Effector memory CD8-positive, alpha-beta T cell (primary cell): ENCODE results near the gene AGRP.

Experiments used
- ATAC-seq: fragments of 150-1000 bp; cut with Tn5 transposase; replicated peaks from 2 replicates; pipeline ENCODE4 v1.10.0; 2021; ENCODE audit warnings: mild to moderate bottlenecking, moderate library complexity
- DNase-seq, 3 experiments: peaks; one replicate each; pipeline ENCODE4 v3.0.0; 2021
- H3K27ac Mint-ChIP-seq, 2 donors: one replicate each; pipeline ENCODE4 v1.8.0; 2022; ENCODE audit warnings: mild to moderate bottlenecking in 2 of 2, mixed read lengths in 2 of 2, moderate library complexity in 2 of 2
- H3K27me3 Mint-ChIP-seq, 2 donors: one replicate each; pipeline ENCODE4 v1.8.0; 2022; ENCODE audit warnings: mixed read lengths in 2 of 2
- H3K36me3 Mint-ChIP-seq: one replicate; pipeline ENCODE4 v1.8.0; 2022; ENCODE audit warnings: mild to moderate bottlenecking, moderate library complexity, mixed read lengths; ENCODE audit not compliant: insufficient read depth
- H3K4me1 Mint-ChIP-seq, 2 donors: one replicate each; pipeline ENCODE4 v1.8.0; 2022; ENCODE audit warnings: low read depth in 2 of 2, mixed read lengths in 2 of 2
- H3K4me3 Mint-ChIP-seq, 2 donors: one replicate each; pipeline ENCODE4 v1.8.0; 2022; ENCODE audit warnings: mild to moderate bottlenecking in 2 of 2, mixed read lengths in 2 of 2, moderate library complexity in 2 of 2
- H3K9me3 Mint-ChIP-seq, 2 donors: one replicate each; pipeline ENCODE4 v1.8.0; 2022; ENCODE audit warnings: mixed read lengths in 2 of 2

The AGRP gene

DNA sequence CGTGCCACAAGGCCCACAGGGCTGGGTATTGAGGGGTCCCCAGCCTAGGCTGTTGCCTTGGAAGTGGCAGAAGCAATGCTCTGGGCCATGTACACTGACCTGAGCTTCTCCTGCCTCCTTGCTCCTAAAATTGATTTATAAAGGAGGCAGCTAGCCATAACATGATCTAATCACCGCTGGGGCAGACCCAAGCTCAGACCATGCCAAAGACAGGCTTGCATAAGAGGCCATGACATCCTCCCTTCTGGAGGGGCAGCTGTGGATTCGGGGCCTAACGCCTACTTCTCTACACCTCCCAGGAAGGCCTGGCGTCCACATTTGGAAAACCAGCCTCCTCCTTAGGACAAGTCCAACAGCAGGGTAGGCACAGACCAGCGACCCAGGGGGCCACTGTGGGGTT is 40.1 kb downstream of the AGRP start:
- ATAC-seq: no peak
- Mint-ChIP-seq H3K4me3 (no peak overlapping the region), H3K27ac (peak overlapping the region in 1 of 2 donors; percentile 37), H3K4me1 (peaks cover 4 to 22% of the 10 kb centered on the region in 2 donors), H3K36me3 (peaks cover 28% of the 10 kb centered on the region), H3K9me3 (no peaks in the 10 kb centered on the region), H3K27me3 (no peaks in the 10 kb centered on the region)
- DNase-seq: no peak

DNA sequence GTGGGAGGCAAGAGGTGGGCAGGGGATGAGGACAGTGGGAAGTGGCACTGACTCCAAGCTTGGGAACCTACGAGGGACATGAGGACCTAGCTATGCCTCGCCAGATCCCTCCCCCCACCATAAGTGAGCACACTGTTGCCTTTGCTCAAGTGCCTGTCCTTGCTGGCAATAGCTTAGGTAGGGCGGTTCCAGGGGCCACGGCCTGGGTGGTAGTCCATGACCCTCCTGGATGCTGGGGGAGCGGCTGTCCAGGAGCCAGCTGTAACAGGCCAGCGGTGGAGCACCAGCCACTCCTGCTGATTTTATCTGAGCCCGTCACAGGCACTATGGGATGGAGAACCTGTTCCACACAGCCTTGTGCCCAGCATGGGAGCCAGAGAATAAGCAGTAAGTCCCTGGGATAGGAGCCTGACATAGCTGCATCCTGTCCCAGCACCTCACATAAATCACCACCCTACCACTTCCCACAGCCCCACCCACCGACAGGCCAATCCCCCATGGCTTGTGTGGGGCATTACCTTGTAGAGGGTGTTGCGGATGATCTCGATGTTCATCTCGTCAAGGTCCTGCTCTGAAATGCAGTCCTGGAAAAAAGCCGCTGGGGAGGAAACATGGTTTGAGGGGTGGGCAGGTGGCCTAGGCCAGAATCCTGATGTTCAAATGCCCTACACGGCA is 40.6 kb downstream of the AGRP start:
- ATAC-seq (no peak), DNase-seq (no peak)

DNA sequence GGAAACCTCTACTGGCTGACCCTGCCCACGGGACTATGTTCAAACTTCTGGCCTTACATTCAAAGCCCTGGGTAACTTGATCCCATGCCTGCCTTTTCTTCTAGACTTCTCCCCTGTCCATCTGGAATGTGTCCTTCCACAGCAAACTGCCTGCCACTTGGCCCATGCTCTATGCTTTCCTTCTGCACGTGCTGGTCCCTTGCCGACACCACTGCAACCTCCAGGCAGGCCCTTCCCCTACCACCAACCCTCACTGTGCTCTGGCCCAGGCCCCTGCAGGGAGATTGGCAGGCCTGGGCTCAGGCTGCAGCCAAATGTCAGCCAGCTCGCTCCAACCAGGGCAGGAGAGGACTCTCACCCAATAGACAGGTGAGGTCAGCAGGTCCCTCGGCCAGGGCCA is 41.4 kb downstream of the AGRP start:
- ATAC-seq (no peak), DNase-seq (no peak)
- Mint-ChIP-seq H3K27me3 (no peaks in the 10 kb centered on the region), H3K9me3 (no peaks in the 10 kb centered on the region), H3K27ac (peak overlapping the region in 1 of 2 donors; percentile 26), H3K36me3 (peaks cover 26% of the 10 kb centered on the region), H3K4me1 (peaks cover 0 to 23% of the 10 kb centered on the region in 2 donors), H3K4me3 (no peak overlapping the region)

More for the DNA sequence above, 40.6 kb downstream of the AGRP start:
- H3K27me3 Mint-ChIP-seq: no peaks in the 10 kb centered on the region
- H3K9me3 Mint-ChIP-seq: no peaks in the 10 kb centered on the region
- H3K27ac Mint-ChIP-seq: no peak overlapping the region
- peaks cover 27% of the 10 kb centered on the region for H3K36me3 Mint-ChIP-seq
- H3K4me3 Mint-ChIP-seq: no peak overlapping the region
- H3K4me1 Mint-ChIP-seq: peaks cover 4 to 24% of the 10 kb centered on the region in 2 donors

DNA sequence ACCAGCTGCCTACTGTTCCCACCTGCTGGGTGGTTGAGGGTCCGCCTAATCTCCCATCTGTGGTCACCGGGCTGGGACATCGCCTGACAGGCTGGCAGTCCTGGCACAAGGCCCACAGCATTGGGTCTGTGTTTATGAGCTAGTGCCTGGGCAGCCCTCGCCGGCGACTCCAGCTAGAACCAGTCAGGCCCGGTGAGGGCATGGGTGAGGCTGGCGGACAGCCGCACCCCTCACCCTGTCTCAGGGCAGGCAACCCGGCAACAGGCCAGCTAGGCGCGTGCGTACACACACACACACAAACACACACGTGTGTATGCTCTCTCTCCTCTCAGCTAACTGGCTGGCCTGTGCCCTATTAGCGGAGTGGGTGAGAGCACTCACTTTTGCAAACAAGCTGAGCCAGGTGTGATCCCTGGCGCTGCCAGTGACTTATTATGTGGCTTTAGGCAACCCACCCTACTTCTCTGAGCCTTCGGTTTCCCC is 42.0 kb downstream of the AGRP start:
- Mint-ChIP-seq H3K36me3 (peaks cover 27% of the 10 kb centered on the region), H3K27ac (peak overlapping the region in 1 of 2 donors; percentile 26), H3K4me1 (peaks cover 0 to 20% of the 10 kb centered on the region in 2 donors), H3K9me3 (no peaks in the 10 kb centered on the region), H3K27me3 (no peaks in the 10 kb centered on the region), H3K4me3 (no peak overlapping the region)
- no peak for DNase-seq
- ATAC-seq: no peak

DNA sequence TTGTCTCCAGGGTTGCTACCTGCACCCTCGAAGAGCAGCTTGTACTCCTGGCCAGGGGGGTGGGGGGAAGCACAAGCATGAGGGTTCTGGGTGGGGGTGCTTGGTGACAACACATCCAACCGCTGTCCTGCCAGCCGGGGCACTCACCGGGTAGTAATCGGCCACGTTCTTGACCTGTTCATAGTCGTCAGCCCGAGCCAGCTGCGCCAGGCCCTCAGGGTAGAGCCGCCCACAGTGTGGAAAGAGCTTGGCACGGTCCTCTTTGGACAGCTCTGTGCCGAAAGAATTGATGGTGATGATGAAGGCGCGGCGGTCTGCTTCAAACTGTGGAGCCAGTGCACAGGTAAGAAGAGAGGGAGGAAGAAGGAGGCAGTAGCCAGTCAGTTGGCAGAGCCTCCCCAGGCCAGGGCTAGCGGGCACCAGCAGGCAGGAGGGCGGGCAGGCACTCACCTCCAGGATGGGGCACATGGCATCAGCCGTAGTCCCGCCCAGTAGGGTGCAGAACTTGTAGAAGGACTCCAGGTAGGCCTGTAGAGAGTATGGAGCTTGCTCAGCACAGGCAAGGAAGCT is 44.4 kb downstream of the AGRP start:
- H3K9me3 Mint-ChIP-seq: no peaks in the 10 kb centered on the region

DNA sequence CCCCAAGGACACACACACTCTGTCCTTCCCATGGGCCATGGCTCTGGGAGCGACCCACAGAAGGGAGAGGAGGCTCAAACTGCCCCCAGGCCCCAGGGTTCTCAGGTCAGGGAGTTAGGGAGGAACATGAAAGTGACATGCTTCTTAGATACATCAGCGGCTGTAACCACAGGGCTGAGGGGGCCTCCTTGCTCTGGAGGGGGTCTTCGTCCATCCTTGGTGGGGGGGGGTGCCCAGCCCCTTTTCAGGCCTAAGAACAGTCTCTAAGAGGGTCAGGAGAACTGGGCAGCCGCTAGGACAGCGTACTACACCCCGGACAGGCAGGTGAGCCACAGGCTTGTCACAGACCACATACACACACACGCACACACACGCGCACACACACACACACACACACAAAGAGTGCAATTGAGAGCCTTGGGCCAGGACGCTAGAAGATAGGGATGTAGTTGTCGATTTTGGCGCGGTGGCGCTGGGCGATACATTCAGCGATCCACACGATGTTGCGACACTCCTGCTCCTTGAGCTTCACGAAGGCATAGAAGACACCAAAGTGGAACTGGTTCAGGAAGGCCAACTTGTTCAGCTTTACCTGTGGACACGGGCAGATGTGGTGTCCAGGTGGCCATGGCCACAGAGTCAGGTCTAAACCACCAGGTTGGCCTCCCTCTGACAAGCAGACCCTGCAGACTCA is 45.1 kb downstream of the AGRP start:
- no peak overlapping the region for H3K4me3 Mint-ChIP-seq
- H3K27me3 Mint-ChIP-seq: no peaks in the 10 kb centered on the region
- DNase-seq (no peak), ATAC-seq (no peak)
- H3K36me3 Mint-ChIP-seq: peaks cover 25% of the 10 kb centered on the region
- H3K9me3 Mint-ChIP-seq: no peaks in the 10 kb centered on the region
- peaks cover 0 to 13% of the 10 kb centered on the region in 2 donors for H3K4me1 Mint-ChIP-seq
- peak overlapping the region; percentile 59 to 87 for H3K27ac Mint-ChIP-seq

More for the DNA sequence above, 44.4 kb downstream of the AGRP start:
- DNase-seq: no peak
- H3K27ac Mint-ChIP-seq: peak overlapping the region in 1 of 2 donors; percentile 11
- peaks cover 23% of the 10 kb centered on the region for H3K36me3 Mint-ChIP-seq
- ATAC-seq: no peak
- peaks cover 0 to 15% of the 10 kb centered on the region in 2 donors for H3K4me1 Mint-ChIP-seq
- no peak overlapping the region for H3K4me3 Mint-ChIP-seq
- no peaks in the 10 kb centered on the region for H3K27me3 Mint-ChIP-seq

DNA sequence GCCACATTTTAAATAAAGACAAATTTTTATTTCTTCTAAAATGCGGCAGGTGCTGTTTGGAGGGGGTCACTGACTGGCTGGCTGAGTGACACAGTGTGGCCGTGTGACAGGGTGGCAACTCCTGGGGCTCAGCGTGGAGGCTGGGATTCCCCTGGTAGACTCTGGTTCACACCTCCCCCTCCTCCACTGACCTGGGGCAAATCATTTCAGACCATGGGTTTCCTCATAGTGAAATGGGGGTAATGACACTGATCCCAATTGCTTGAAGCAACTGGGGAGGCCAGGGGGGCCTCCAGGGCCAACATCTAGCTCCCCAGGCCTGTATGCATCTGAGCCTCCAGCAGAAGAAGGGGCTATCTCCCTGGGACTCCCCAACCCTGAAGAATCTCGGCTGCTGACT is 45.8 kb downstream of the AGRP start:
- ATAC-seq (peak; percentile 44), DNase-seq (no peak)
- H3K4me3 Mint-ChIP-seq: no peak overlapping the region
- no peaks in the 10 kb centered on the region for H3K9me3 Mint-ChIP-seq
- H3K4me1 Mint-ChIP-seq: peaks cover 0 to 13% of the 10 kb centered on the region in 2 donors
- no peaks in the 10 kb centered on the region for H3K27me3 Mint-ChIP-seq
- peak overlapping the region; percentile 59 to 87 for H3K27ac Mint-ChIP-seq
- peaks cover 26% of the 10 kb centered on the region for H3K36me3 Mint-ChIP-seq

DNA sequence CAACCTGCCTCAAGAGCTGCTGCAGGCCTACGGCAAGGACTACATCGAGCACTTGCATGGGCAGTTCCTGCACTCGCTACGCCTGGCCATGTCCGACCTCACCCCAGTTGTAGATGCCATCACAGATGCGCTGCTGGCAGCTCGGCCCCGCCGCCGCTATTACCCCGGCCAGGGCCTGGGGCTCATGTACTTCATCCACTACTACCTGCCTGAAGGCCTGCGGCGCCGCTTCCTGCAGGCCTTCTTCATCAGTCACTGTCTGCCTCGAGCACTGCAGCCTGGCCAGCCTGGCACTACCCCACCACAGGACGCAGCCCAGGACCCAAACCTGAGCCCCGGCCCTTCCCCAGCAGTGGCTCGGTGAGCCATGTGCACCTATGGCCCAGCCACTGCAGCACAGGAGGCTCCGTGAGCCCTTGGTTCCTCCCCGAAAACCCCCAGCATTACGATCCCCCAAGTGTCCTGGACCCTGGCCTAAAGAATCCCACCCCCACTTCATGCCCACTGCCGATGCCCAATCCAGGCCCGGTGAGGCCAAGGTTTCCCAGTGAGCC is 46.6 kb downstream of the AGRP start:
- no peak for ATAC-seq
- no peaks in the 10 kb centered on the region for H3K27me3 Mint-ChIP-seq
- H3K4me3 Mint-ChIP-seq: no peak overlapping the region
- peaks cover 26% of the 10 kb centered on the region for H3K36me3 Mint-ChIP-seq
- no peak overlapping the region for H3K27ac Mint-ChIP-seq
- no peaks in the 10 kb centered on the region for H3K9me3 Mint-ChIP-seq
- H3K4me1 Mint-ChIP-seq: peaks cover 0 to 9% of the 10 kb centered on the region in 2 donors
- no peak for DNase-seq

DNA sequence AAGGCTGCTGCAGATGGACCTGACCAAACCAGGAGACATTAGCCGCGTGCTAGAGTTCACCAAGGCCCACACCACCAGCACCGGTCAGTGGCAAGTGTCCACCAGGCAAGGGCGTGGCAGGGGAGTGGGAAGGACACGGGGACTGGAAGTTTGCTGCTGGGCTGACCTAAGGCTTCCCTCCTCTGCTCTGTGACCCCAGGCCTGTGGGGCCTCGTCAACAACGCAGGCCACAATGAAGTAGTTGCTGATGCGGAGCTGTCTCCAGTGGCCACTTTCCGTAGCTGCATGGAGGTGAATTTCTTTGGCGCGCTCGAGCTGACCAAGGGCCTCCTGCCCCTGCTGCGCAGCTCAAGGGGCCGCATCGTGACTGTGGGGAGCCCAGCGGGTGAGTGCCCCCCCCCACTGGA is 47.6 kb downstream of the AGRP start:
- no peaks in the 10 kb centered on the region for H3K9me3 Mint-ChIP-seq
- DNase-seq: no peak
- H3K4me3 Mint-ChIP-seq: no peak overlapping the region
- peak overlapping the region in 1 of 2 donors; percentile 12 for H3K27ac Mint-ChIP-seq
- H3K27me3 Mint-ChIP-seq: no peaks in the 10 kb centered on the region
- no peak for ATAC-seq
- peaks cover 25% of the 10 kb centered on the region for H3K36me3 Mint-ChIP-seq
- peaks cover 0 to 7% of the 10 kb centered on the region in 2 donors for H3K4me1 Mint-ChIP-seq

DNA sequence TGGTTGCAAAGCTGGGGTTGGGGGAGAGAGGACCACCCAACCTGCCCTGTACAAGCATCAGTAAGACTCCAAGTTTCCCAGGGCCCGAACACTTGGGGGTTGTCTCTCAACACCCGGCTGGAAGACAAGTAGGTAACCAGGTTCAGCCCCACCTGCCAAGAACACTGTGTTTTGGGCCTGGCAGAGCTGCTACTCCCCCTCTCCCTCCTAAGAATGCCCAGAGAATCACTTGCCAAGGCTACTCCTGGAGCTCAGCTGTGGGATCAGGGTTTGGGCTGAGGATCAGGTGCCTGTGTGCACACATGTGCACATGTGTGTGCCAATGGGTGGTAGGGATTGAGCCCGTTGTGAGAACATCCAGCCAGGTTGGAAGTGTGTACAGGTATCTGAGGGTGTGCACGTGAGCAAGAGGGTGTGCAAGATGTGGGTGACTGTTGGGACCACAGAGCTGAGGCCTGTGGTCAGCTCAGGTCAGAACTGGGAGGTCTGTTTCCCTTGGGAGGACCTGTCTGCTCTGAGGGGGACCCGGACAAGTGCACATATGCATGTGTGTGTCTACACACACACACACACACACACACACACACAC is 50.1 kb downstream of the AGRP start:
- peaks cover 26% of the 10 kb centered on the region for H3K36me3 Mint-ChIP-seq
- peaks cover 4 to 11% of the 10 kb centered on the region in 2 donors for H3K4me1 Mint-ChIP-seq
- ATAC-seq (no peak), DNase-seq (no peak)
- no peaks in the 10 kb centered on the region for H3K9me3 Mint-ChIP-seq
- H3K27me3 Mint-ChIP-seq: peaks cover 16 to 24% of the 10 kb centered on the region in 2 donors
- H3K27ac Mint-ChIP-seq: no peak overlapping the region
- H3K4me3 Mint-ChIP-seq: no peak overlapping the region
